ENCODE data around the gene MRPL2. TPM values are rescaled to one million over a fixed set of nuclear protein-coding genes. Genes with fewer than 3 reads are reported as not detected.
"Not testable (repeated sequence)": the region's sequence is repeated elsewhere in the genome, so short reads cannot be mapped to it uniquely, and the experiment has no call there.

The MRPL2 gene
- total RNA-seq, 1 donor from 2014 or later: 11.3 TPM

DNA sequence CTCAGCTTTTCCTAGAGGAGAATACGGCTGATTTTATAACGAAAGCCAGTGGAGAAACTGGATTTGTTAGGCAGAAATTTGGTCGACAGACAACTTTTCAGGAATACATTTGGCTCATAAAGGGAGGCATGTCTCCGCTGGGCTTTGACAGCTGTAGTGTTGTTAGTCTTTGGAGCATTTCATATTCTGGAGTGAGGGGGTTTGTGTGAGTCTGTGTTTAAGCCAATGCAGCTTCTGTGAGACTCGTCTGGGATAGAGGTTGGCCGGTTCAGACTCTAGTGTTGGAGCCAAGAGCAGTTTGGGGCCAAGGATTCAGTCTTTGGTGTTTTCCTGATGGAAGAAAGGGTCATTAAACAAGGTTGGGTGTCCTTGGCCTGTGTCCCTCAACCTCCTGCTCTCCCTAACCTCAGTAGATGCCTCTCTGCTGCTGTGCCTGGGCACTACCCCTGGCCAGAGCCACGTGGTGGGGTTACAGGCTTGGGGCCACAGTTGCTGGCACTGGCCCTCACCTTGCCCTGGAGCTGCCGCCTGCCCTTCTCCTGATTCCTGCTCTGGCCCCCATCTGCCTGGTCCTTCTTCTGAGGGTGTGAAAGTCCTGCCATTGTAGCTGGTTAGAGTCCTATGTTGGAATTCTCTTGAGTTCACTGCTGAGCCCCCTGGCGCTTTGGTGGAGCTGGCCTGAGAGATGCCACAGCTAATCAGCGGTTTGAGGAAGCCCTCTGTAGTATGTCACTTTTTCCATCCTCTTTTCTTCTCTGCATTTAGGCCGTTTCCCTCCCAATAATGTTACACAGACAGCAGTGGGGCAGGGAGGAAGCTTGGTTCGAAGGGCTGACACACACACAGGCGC lies 23.8 kb upstream of the MRPL2 start:
- DNase-seq (ENCODE audit: low read depth in 2 of 2): peak in 1 of 2 donors; percentile 21

DNA sequence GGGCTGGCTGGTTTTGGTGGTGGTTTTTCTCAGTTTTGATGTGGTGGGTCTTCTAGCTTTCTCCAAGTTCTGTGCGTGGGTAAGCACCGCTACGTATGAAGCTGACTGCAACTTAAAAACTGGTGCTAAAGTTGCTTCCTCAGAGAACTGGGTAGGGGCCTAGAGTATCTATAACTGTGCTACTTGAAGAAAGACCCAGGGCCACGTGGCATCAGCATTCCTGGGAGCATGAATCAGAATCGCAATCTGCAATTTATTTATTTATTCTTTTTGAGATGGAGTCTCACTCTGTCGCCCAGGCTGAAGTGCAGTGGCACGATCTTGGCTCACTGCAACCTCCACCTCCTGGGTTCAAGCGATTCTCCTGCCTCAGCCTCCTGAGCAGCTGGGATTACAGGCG lies 22.7 kb upstream of the MRPL2 start:
- DNase-seq (ENCODE audit: low read depth in 2 of 2): not testable (repeated sequence)

DNA sequence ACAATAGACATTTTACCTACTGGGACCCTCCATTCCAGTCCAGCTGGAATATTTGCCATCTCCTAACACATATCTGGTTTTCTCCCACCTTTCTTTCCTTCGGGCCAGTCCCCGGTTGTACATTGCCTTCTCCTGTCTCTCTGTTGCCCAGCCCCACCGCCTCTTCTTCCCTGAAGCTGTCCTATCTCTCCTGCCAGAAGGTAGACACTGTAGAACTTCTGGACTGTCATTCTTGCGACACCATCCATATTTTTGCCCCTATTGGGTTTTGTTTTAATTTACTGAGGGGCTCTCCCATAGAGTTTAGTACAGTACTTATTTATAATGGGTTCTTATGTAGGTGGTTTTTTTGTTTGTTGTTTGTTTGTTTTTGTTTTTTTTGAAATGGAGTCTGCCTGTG lies 21.8 kb upstream of the MRPL2 start:
- DNase-seq (ENCODE audit: low read depth in 2 of 2): no peak

DNA sequence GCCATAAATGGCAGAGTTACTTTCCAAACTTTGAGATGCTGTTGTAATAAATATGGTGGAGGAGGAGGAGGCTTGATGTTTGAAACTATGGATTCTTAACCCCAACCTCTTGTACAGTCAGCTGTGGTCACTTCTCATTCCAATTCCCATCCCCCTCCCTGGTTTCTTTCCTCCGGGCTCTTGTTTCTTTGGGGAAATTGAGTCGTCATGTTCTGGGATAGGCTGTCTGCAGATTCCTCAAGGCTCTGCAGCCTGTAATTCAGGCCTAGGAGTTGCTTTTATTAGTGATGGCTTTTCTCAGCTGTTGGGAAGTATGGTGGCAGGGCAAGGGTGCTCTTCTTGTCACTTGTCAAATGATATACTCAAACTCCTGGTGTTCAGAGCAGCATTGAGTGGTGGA lies 19.5 kb upstream of the MRPL2 start:
- DNase-seq (ENCODE audit: low read depth in 2 of 2): no peak

DNA sequence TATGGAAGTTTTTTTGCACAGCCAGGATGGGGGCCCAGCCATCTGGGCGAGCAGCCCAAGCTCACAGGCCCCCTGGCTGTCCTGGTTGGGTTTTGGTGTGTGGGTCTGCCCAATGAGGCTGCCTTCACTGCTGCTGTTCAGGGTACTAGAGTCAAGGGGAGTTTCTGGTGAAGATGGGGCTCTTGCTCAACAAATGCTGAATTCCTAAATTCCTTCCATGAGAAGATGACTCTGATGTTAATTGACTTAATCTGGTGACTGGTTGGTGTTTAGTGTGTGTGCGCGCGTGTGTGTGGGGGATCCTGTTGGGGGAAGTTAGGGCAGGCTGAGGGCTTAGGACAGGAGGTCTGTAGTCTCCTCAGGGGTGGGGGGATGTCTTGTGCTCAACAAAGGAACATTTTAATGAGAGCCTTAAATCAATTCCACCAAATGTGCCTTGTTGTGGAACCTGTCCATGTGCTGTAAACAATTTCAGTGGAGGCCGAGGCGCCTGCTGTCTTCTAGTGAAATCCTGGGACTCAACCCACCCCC lies 18.8 kb upstream of the MRPL2 start:
- DNase-seq (ENCODE audit: low read depth in 2 of 2): no peak

DNA sequence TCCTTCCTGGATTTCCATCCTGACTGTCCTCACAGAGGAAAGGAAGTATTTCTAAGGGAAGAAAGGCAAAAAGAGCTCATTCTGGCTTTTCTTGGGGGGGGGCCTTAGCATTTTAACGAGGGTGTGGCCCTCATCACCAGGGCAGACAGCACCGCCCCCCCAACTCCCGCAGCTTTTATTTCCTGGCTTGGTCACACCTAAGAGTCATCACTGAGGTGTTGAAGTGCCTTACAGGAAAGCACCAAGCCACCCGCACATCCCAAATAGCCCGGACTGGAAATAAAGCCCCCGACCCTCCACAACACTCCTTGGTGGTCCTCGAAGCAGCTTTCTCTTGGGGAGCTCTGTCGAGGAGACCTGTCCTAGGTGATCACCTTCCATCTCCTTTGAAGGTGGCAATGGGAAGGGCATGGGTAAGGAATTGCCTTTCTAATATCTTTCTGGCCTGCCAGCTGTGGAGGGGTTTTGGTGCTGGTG lies 18.1 kb upstream of the MRPL2 start:
- DNase-seq (ENCODE audit: low read depth in 2 of 2): no peak

DNA sequence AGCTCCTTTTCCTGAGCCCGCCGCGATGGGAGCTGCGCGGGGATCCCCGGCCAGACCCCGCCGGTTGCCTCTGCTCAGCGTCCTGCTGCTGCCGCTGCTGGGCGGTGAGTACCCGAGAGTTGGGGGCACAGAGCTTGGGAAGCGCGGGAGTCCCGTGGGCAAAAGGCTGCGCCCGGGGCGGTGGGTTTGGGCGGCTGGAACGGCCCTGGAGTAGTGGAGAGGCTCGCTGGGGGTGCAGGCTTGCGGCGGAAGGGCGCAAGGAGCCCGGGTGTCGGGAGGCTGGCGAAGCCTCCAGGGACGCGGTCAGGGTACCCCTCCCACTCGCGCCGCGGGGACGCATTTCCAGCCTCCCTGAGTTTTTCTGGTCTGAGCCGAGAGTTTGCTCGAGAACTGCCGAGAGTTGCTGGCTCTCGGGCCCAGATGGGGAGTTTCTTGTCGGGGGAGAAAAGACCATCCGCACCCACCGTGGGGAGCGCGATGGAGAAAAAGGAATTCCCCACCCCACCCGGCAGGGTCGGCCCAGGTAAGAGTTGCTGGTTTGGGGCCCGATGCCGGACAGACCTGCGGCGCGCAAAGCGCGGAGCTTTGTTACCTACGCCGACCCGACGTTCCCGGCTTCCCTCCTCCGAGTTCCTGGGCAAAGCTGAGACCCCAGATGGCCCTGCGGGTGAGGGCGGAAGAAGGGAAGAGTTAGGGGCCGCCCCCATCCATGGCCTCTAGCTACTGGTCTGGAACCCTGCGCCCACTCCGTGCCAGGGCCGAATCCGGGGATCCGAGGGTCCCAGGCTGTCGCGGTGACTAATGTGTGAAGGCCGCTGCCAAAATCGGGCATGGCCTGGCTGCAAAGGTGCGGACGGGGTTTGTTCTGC lies 17.5 kb upstream of the MRPL2 start:
- DNase-seq (ENCODE audit: low read depth in 2 of 2): peak in 1 of 2 donors; percentile 17

DNA sequence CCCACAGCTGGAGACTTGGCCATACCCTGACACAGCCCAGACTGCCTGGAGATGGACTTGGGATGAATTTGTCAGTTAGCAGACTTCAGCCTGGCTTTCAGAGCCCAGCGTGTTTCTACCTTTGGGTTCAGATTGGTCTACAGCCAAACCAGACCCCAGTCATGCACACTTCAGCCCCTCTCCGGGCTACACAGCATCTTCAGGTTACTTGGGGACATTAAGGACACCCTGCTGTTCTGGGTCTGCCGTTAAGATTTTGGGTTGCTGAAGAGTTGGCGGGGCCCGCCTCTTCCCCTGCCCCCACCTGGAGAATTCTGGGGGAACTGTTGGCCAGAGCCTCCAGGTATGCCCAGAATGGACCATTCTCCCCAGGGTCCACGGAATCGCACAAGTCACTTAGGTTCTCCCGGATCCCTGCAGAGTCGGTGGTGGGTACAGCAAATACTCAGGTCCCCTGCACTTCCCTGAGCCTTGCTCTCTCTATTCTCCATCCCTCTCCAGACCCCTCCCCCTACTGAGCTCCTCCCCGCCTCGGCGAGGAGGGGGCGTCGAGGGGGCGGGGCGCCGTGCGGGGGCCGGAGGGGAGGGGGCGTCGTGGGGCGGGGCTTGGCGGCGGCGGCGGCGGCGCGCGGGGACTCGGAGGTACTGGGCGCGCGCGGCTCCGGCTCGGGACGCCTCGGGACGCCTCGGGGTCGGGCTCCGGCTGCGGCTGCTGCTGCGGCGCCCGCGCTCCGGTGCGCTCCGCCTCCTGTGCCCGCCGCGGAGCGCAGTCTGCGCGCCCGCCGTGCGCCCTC lies 16.6 kb upstream of the MRPL2 start, which contains the start of gene PTK7:
PTK7 (plus strand) TSS at position 645 of the 794 bp plus-strand sequence. CDS start 175 bp downstream, outside the sequence.
- peak; percentile 19 to 62 for DNase-seq (ENCODE audit: low read depth in 2 of 2)

DNA sequence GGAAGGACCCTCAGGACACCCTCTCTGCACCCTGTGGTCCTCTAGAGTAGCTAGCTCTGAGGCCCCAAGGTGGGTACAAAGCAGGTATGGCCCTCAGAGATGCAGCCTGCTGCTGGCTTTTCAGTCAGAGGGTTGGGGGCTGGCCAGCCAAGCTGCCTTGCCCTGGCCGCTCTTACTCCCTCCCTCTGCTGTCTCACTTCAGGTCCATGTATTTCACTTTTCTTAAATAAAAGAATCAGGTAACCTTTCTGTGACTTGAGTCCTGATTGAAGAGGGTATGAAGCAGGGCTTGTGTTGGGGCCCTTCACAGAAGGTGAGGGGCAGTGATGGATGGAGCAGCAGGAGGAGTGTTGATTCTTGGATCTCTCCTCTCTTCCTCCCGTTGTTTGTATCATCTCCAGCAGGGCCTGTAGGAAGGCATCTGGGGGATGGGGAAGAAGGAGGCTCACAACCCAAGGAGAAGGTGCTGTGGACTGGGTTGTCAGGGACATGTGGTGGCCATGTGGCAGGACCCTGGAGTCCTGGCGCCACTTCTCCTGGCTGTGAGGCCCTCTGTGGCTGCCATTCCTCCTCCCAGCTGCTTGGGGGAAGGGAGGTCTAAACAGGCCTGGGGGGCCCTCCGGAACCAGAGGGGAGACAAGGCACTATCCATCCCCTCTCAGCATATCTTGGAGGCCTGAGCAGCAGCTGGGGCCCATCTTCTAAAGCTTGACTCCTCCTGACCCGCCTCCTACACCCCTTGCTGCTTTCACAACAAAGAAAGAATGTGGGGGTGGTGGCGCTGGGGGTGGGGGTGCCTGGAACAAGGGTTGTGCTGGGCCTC lies 15.8 kb upstream of the MRPL2 start:
- no peak for DNase-seq (ENCODE audit: low read depth in 2 of 2)

DNA sequence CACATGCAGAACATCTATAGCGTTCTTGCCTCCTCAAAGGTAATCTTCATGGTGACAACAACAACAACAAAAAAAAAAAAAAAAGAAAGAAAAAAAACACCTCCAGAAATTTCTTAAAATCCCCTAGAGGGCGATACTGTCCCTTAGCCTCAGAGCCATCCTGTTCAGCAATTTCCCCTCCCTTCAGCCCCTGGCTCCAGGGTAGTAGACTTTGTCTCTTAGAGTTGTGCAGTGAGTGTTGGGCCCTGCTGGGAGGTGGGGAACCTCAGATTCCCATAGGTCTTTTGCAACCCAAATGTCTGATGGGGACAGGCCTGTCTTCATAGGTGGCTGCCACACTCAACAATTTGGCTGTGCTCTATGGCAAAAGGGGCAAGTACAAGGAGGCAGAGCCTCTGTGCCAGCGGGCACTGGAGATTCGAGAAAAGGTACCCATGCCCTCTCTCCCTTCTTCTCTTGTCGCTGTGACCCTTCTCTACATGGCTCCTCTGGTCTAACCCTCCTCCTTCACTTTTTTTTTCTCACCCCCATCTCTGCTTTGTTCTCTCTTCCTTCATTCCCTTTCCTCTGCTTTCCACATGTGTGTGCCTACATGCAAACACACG lies 10.9 kb upstream of the MRPL2 start:
- DNase-seq (ENCODE audit: low read depth in 2 of 2): peak; percentile 55 to 78

DNA sequence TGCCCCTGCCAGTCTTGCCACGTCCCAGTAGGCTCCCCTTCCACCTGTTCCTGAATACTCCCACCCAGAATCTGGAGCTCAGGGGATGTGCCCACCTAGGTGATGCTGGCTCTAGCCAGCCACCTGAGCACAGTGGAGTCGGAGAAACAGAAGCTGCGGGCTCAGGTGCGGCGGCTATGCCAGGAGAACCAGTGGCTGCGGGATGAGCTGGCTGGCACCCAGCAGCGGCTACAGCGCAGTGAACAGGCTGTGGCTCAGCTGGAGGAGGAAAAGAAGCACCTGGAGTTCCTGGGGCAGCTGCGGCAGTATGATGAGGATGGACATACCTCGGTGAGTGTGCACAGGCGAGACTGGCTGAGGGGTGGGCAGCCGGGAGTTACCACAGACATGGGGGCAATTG lies 3.6 kb upstream of the MRPL2 start:
- DNase-seq (ENCODE audit: low read depth in 2 of 2): no peak

DNA sequence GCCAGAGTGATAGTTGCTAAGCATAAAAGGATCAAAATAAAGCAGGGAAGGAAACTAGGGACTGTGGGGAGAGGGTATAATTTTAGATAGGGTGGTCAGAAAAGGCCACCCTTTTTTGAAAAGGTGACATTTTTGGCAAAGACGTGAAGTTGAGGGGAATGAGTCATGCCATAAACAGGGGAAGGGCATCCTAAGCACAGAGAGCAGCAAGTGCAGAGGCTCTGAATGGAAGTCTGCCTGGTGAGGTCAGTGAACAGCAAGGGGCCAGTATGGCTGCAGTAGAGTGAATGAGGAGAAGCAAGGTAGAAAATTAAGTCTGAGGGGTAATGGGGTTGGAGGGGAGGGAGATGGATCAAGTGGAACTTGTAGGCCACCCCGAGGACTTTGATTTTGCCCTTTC lies 2.6 kb upstream of the MRPL2 start:
- no peak for DNase-seq (ENCODE audit: low read depth in 2 of 2)

DNA sequence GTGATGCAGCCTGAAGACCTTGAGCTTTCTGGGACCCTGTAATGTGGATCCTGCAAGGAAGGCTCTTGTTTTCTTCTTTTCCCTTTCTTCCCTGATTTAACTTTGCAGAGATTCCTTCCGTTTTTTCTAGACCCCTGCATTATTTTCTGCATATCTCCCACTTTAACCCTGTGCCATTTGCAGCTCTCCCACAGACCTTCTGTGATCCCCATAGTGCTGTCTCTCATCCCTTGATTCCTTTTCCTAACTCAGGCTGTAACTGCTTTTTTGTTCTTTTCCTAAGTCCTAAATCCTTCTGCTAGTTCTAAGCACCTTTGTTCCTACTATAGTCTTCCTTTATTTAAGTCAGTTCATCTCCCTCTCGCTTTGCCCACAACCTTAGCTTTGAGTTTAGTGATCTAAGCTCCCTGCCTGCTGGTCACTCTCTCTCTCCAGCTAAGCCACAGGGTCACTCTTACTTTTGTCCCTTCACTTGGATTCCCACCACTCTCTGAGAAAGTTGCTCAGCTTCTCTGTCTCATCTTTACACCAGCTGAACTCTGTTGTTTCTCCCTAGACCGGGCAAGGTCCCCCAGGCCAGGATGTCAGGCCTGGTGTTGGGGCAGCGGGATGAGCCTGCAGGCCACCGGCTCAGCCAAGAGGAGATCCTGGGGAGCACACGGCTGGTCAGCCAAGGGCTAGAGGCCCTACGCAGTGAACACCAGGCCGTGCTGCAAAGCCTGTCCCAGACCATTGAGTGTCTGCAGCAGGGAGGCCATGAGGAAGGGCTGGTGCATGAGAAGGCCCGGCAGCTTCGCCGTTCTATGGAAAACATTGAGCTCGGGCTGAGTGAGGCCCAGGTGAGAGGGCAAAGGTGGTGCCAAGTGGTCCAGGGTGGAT lies 1.8 kb upstream of the MRPL2 start:
- DNase-seq (ENCODE audit: low read depth in 2 of 2): no peak

DNA sequence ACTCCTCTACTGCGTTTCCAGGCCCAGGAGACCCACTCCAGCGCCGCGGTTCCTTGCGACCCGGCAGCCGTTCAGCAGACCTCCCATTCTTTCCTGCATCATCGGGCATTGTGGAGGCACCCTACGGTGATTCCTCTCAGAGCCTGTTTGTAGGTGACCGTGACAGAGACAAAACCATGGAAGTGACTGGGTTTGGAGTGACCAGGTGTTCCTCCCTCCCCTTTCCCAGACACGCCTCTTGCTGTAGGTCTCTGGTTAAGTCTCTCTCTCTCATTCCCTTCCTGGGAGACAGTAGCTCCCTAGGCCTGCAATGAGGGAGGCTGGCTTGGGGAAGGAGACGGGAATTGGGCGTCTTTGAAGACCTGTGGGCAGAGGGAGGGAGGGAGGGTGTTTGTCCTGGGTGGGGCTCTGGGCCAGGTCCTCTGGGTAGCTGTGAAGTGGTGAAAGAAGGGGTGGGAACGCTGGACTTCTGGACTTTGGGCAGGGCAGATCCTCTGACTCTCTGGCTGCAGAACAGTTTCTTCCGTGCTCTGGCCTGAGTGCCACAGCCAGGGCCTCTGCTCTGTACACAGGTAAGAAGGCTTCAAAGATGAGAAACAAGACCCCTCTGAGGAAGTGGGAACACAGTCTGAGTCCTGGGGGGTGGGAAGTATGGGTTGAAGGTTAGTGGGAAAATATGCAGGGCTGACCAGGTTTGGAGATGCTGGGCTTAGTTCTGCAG lies 960 bp upstream of the MRPL2 start:
- DNase-seq (ENCODE audit: low read depth in 2 of 2): no peak

DNA sequence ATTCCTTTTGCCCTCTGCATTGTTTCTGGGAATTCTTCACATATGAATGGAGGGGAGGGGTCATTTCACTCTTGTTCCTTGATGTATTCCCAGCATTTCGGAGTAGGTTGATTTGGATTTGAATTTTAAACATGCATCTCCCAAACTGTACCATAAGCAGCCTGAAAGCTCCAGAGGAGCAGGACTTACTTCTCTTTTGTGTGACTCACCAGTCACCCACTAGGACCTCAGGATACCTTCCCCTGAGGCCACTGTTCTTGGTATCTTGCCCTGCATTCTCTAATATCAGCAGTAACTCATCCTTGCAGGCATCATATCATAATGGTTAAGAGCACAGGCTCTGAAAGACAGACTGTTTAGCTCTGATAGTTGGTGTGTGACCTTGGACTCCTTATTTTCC lies 703 bp downstream of the MRPL2 start:
- no peak for DNase-seq (ENCODE audit: low read depth in 2 of 2)

DNA sequence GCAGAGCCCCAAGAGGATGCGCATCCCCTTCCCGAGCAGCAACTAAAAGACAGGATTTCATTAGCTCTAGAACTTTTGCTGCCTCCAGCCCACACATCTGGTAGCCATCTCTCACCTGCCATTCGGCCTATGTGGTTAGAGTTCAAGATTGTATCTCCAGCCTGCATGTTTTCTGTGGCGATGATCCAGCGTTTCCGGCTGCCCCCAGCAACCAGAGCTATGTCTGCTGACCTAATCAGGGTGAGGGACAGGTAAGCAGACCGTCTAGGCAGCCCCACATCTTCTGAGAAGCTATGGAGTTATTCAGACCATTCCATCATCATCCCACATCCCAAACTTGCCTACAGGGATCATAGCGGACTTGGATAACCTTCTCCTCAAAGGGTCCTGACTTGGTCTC lies 3.3 kb downstream of the MRPL2 start:
- no peak for DNase-seq (ENCODE audit: low read depth in 2 of 2)

DNA sequence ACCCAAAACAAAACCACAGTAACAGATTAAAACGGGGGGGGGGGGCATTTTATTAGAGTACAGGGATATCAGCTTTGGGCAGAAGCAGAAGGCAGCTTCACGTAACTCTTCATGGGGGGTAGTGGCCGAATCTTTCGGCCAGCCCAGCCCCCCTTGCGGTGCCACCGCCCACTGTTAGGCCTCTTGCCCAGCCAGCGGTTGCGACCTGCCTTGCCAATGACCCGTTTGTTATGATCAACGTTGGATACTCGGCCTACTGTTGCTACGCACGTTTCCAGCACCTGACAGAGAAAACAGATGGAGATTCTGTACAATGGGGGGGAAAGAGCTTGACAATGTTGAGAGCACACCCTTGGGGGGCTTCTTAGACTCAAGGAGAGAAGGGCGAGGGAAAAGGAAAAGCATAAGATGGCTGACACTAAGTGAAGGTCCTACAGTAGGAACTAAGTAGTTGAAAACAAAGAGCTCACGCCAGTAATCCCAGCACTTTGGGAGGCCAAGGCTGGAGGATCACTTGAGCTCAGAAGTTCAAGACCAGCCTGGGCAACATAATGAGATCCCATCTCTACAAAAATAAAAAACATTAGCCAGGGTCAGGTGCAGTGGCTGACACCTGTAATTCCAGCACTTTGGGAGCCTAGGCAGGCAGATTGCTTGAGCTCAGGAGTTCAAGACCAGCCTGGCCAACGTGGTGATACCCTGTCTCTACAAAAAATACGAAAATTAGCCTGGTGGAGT lies 4.9 kb downstream of the MRPL2 start:
- peak in 1 of 2 donors; percentile 89 for DNase-seq (ENCODE audit: low read depth in 2 of 2)
